ENCODE data around the gene SPSB4. TPM values are rescaled to one million over a fixed set of nuclear protein-coding genes. Genes with fewer than 3 reads are reported as not detected.
"Not testable (repeated sequence)": the region's sequence is repeated elsewhere in the genome, so short reads cannot be mapped to it uniquely, and the experiment has no call there.

Gene SPSB4
- 12.0 TPM for total RNA-seq

- Histone ChIP-seq H3K9me3 (ENCODE audit: control insufficient read depth in 3 of 3, low read length in 3 of 3) (no peaks in the 10 kb centered on the region), H3K9ac (ENCODE audit: low read depth in 1 of 3, low read length in 3 of 3) (peak within 1 kb of the TSS; percentile 72 to 83 (median 79)), H3K27ac (ENCODE audit: low read depth, low read length) (peak within 1 kb of the TSS; percentile 69), H3K4me3 (ENCODE audit: low read length in 3 of 3) (peak within 1 kb of the TSS; percentile 74 to 77 (median 76)), H3K36me3 (ENCODE audit: control insufficient read depth in 3 of 3, insufficient read depth in 3 of 3, low read length in 3 of 3) (no peaks in the 10 kb centered on the region), H3K4me1 (ENCODE audit: control insufficient read depth in 3 of 3, insufficient read depth in 3 of 3, low read length in 3 of 3) (peaks cover 16 to 19% (median 18%) of the 10 kb centered on the region in 3 donors), H3K27me3 (ENCODE audit: control insufficient read depth in 3 of 3, insufficient read depth in 3 of 3, low read length in 3 of 3) (peaks cover 0 to 12% (median 4%) of the 10 kb centered on the region in 3 donors)
These were observed at the start of gene SPSB4 for GRCh38 chr3:141050576-141051442. Gene SPSB4 (plus strand): TSS chr3:141051347. CDS start chr3:141066105, 14,758 bp downstream.

GRCh38 chr3:141006344-141006743 is 44.8 kb upstream of the SPSB4 start:
- H3K36me3 ChIP-seq (ENCODE audit: control insufficient read depth in 3 of 3, insufficient read depth in 3 of 3, low read length in 3 of 3), result no peaks in the 10 kb centered on the region
- H3K27ac ChIP-seq (ENCODE audit: low read depth, low read length), result no peak overlapping the region

DNA sequence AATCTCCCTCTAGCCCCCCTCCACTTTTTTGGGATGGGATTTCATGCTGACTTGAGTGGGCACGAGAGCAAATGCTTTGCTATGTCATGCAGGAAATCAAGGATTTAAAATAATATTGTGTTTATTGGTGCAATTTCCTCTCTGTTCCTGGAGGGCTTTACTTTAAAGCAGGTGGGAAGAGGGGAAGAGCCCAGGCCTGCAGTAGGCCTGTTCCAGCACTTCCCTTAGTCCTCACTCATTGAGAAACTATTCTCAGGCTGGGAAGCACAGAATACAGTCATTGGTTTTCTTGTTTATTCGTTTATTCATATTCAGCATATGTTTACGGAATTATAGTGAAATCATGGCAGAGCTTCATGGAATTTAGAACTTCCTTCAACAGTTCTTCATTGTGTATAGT is 41.7 kb upstream of the SPSB4 start:
- no peaks in the 10 kb centered on the region for H3K9me3 ChIP-seq (ENCODE audit: control insufficient read depth in 3 of 3, low read length in 3 of 3)
- no peak overlapping the region for H3K4me3 ChIP-seq (ENCODE audit: low read length in 3 of 3)
- no peaks in the 10 kb centered on the region for H3K27me3 ChIP-seq (ENCODE audit: control insufficient read depth in 3 of 3, insufficient read depth in 3 of 3, low read length in 3 of 3)
- H3K36me3 ChIP-seq (ENCODE audit: control insufficient read depth in 3 of 3, insufficient read depth in 3 of 3, low read length in 3 of 3), result no peaks in the 10 kb centered on the region
- no peak overlapping the region for H3K9ac ChIP-seq (ENCODE audit: low read depth in 1 of 3, low read length in 3 of 3)
- H3K4me1 ChIP-seq (ENCODE audit: control insufficient read depth in 3 of 3, insufficient read depth in 3 of 3, low read length in 3 of 3), result peaks cover 6 to 13% (median 9%) of the 10 kb centered on the region in 3 donors
- no peak overlapping the region for H3K27ac ChIP-seq (ENCODE audit: low read depth, low read length)

More at GRCh38 chr3:141006344-141006743, 44.8 kb upstream of the SPSB4 start:
- Histone ChIP-seq H3K4me1 (ENCODE audit: control insufficient read depth in 3 of 3, insufficient read depth in 3 of 3, low read length in 3 of 3) (peaks cover 0 to 1% (median 0%) of the 10 kb centered on the region in 3 donors), H3K9ac (ENCODE audit: low read depth in 1 of 3, low read length in 3 of 3) (no peak overlapping the region), H3K9me3 (ENCODE audit: control insufficient read depth in 3 of 3, low read length in 3 of 3) (no peaks in the 10 kb centered on the region), H3K27me3 (ENCODE audit: control insufficient read depth in 3 of 3, insufficient read depth in 3 of 3, low read length in 3 of 3) (no peaks in the 10 kb centered on the region), H3K4me3 (ENCODE audit: low read length in 3 of 3) (no peak overlapping the region)

GRCh38 chr3:141011232-141011996 is 39.7 kb upstream of the SPSB4 start:
- Histone ChIP-seq H3K4me1 (ENCODE audit: control insufficient read depth in 3 of 3, insufficient read depth in 3 of 3, low read length in 3 of 3) (peaks cover 6 to 13% (median 9%) of the 10 kb centered on the region in 3 donors), H3K9ac (ENCODE audit: low read depth in 1 of 3, low read length in 3 of 3) (no peak overlapping the region), H3K4me3 (ENCODE audit: low read length in 3 of 3) (no peak overlapping the region), H3K9me3 (ENCODE audit: control insufficient read depth in 3 of 3, low read length in 3 of 3) (no peaks in the 10 kb centered on the region), H3K27ac (ENCODE audit: low read depth, low read length) (no peak overlapping the region), H3K36me3 (ENCODE audit: control insufficient read depth in 3 of 3, insufficient read depth in 3 of 3, low read length in 3 of 3) (no peaks in the 10 kb centered on the region), H3K27me3 (ENCODE audit: control insufficient read depth in 3 of 3, insufficient read depth in 3 of 3, low read length in 3 of 3) (no peaks in the 10 kb centered on the region)

DNA sequence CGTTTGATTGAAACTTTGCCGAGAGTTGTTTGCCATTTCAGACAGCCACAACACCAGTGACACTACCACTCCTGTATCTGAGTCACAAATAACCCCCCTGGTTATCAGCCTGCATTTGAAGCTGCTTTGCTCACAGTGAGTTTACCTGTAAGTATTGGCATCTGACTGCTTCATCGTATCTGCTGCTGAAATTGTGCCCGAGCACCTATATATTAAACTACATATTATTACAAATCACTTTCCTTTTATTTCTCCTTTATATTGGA is 39.2 kb upstream of the SPSB4 start:
- no peaks in the 10 kb centered on the region for H3K27me3 ChIP-seq (ENCODE audit: control insufficient read depth in 3 of 3, insufficient read depth in 3 of 3, low read length in 3 of 3)
- H3K36me3 ChIP-seq (ENCODE audit: control insufficient read depth in 3 of 3, insufficient read depth in 3 of 3, low read length in 3 of 3), result no peaks in the 10 kb centered on the region
- no peak overlapping the region for H3K4me3 ChIP-seq (ENCODE audit: low read length in 3 of 3)
- H3K4me1 ChIP-seq (ENCODE audit: control insufficient read depth in 3 of 3, insufficient read depth in 3 of 3, low read length in 3 of 3), result peaks cover 6 to 13% (median 9%) of the 10 kb centered on the region in 3 donors
- H3K9me3 ChIP-seq (ENCODE audit: control insufficient read depth in 3 of 3, low read length in 3 of 3), result no peaks in the 10 kb centered on the region
- H3K27ac ChIP-seq (ENCODE audit: low read depth, low read length), result no peak overlapping the region
- H3K9ac ChIP-seq (ENCODE audit: low read depth in 1 of 3, low read length in 3 of 3), result no peak overlapping the region

- H3K27ac ChIP-seq (ENCODE audit: low read depth, low read length), result no peak overlapping the region
- H3K9ac ChIP-seq (ENCODE audit: low read depth in 1 of 3, low read length in 3 of 3), result no peak overlapping the region
- no peaks in the 10 kb centered on the region for H3K27me3 ChIP-seq (ENCODE audit: control insufficient read depth in 3 of 3, insufficient read depth in 3 of 3, low read length in 3 of 3)
- H3K4me3 ChIP-seq (ENCODE audit: low read length in 3 of 3), result no peak overlapping the region
- H3K36me3 ChIP-seq (ENCODE audit: control insufficient read depth in 3 of 3, insufficient read depth in 3 of 3, low read length in 3 of 3), result no peaks in the 10 kb centered on the region
- no peaks in the 10 kb centered on the region for H3K9me3 ChIP-seq (ENCODE audit: control insufficient read depth in 3 of 3, low read length in 3 of 3)
- peaks cover 6 to 13% (median 9%) of the 10 kb centered on the region in 3 donors for H3K4me1 ChIP-seq (ENCODE audit: control insufficient read depth in 3 of 3, insufficient read depth in 3 of 3, low read length in 3 of 3)
These were observed 38.6 kb upstream of the SPSB4 start for GRCh38 chr3:141012571-141012970.

- Histone ChIP-seq H3K27ac (ENCODE audit: low read depth, low read length) (no peak overlapping the region), H3K4me3 (ENCODE audit: low read length in 3 of 3) (no peak overlapping the region), H3K9me3 (ENCODE audit: control insufficient read depth in 3 of 3, low read length in 3 of 3) (no peaks in the 10 kb centered on the region), H3K9ac (ENCODE audit: low read depth in 1 of 3, low read length in 3 of 3) (no peak overlapping the region), H3K4me1 (ENCODE audit: control insufficient read depth in 3 of 3, insufficient read depth in 3 of 3, low read length in 3 of 3) (peaks cover 6 to 13% (median 9%) of the 10 kb centered on the region in 3 donors), H3K36me3 (ENCODE audit: control insufficient read depth in 3 of 3, insufficient read depth in 3 of 3, low read length in 3 of 3) (no peaks in the 10 kb centered on the region), H3K27me3 (ENCODE audit: control insufficient read depth in 3 of 3, insufficient read depth in 3 of 3, low read length in 3 of 3) (no peaks in the 10 kb centered on the region)
These were observed 35.7 kb upstream of the SPSB4 start for GRCh38 chr3:141015481-141015880.

- not testable (repeated sequence) for H3K9ac ChIP-seq (ENCODE audit: low read depth in 1 of 3, low read length in 3 of 3); H3K27ac ChIP-seq (ENCODE audit: low read depth, low read length); H3K4me3 ChIP-seq (ENCODE audit: low read length in 3 of 3); H3K4me1 ChIP-seq (ENCODE audit: control insufficient read depth in 3 of 3, insufficient read depth in 3 of 3, low read length in 3 of 3); H3K9me3 ChIP-seq (ENCODE audit: control insufficient read depth in 3 of 3, low read length in 3 of 3); H3K27me3 ChIP-seq (ENCODE audit: control insufficient read depth in 3 of 3, insufficient read depth in 3 of 3, low read length in 3 of 3); H3K36me3 ChIP-seq (ENCODE audit: control insufficient read depth in 3 of 3, insufficient read depth in 3 of 3, low read length in 3 of 3)
These were observed 33.5 kb upstream of the SPSB4 start for GRCh38 chr3:141017366-141018322.

DNA sequence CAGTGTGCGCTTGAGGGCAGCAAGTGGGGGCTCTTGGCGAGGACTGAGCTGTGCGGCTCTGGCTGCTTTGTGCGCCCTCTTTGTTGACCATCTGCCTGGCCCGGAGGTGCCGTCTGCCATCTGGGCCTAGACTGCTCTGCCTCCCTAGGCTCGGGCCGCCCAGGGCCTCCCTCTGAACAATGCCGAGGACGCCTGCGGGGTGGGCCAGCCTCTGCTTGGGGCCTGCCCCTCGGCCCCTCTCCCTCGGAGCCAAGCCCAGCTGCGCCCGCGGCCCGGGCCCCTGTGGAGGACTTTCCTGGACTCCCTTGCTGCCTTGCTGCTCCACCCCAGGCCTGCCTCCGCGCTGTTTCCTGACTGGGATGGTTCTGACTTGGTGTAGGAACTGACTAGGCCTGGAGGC is 31.9 kb upstream of the SPSB4 start:
- H3K9ac ChIP-seq (ENCODE audit: low read depth in 1 of 3, low read length in 3 of 3), result no peak overlapping the region
- no peak overlapping the region for H3K27ac ChIP-seq (ENCODE audit: low read depth, low read length)
- no peaks in the 10 kb centered on the region for H3K9me3 ChIP-seq (ENCODE audit: control insufficient read depth in 3 of 3, low read length in 3 of 3)
- no peak overlapping the region for H3K4me3 ChIP-seq (ENCODE audit: low read length in 3 of 3)
- H3K27me3 ChIP-seq (ENCODE audit: control insufficient read depth in 3 of 3, insufficient read depth in 3 of 3, low read length in 3 of 3), result no peaks in the 10 kb centered on the region
- no peaks in the 10 kb centered on the region for H3K4me1 ChIP-seq (ENCODE audit: control insufficient read depth in 3 of 3, insufficient read depth in 3 of 3, low read length in 3 of 3)
- H3K36me3 ChIP-seq (ENCODE audit: control insufficient read depth in 3 of 3, insufficient read depth in 3 of 3, low read length in 3 of 3), result no peaks in the 10 kb centered on the region

Data from skeletal muscle tissue (tissue), 4 donors.